GM23338 (cell line): Measurements from ENCODE around the gene VANGL1. TPM values are rescaled to one million over a fixed set of nuclear protein-coding genes. Genes with fewer than 3 reads are reported as not detected.

Source experiments
- ATAC-seq: fragments of 200-7000 bp; cut with Tn5 transposase; 3 replicates; pipeline ENCODE4 v1.9.1; 2020
- DNase-seq: peaks from one replicate; pipeline ENCODE4 v3.0.0-alpha.2; 2015; ENCODE audit warnings: low spot score
- H2AFZ ChIP-seq: fragments of 200-600 bp; sonication (generic); 2 replicates; pipeline ENCODE4 v1.8.0; 2016; ENCODE audit warnings: antibody characterized with exemption, mild to moderate bottlenecking, moderate library complexity
- H3F3A ChIP-seq: fragments of 200-600 bp; sonication (generic); replicated peaks from 2 replicates; pipeline ENCODE4 v1.8.0; 2017; ENCODE audit warnings: antibody characterized with exemption, mixed run types, low read depth
- H3K27ac ChIP-seq: fragments of 200-600 bp; sonication (generic); 2 replicates; pipeline ENCODE4 v1.6.1; 2016; ENCODE audit warnings: low read depth
- H3K27me3 ChIP-seq: fragments of 200-600 bp; sonication (generic); 2 replicates; pipeline ENCODE4 v1.8.0; 2016; ENCODE audit warnings: mild to moderate bottlenecking, mixed run types, moderate library complexity; ENCODE audit not compliant: insufficient read depth
- H3K36me3 ChIP-seq: fragments of 200-600 bp; sonication (generic); 2 replicates; pipeline ENCODE4 v1.8.0; 2016; ENCODE audit warnings: mild to moderate bottlenecking; ENCODE audit not compliant: insufficient read depth
- H3K4me1 ChIP-seq: fragments of 200-600 bp; sonication (generic); 2 replicates; pipeline ENCODE4 v1.8.0; 2016; ENCODE audit warnings: mild to moderate bottlenecking, moderate library complexity; ENCODE audit not compliant: insufficient read depth
- H3K4me2 ChIP-seq: fragments of 200-600 bp; sonication (generic); 2 replicates; pipeline ENCODE4 v1.7.1; 2017; ENCODE audit warnings: mixed run types
- H3K4me3 ChIP-seq: fragments of 200-600 bp; sonication (generic); 2 replicates; pipeline ENCODE4 v1.6.1; 2016; ENCODE audit warnings: mixed run types
- H3K79me2 ChIP-seq: fragments of 200-600 bp; sonication (generic); replicated peaks from 2 replicates; pipeline ENCODE4 v1.8.0; 2017; ENCODE audit warnings: mild to moderate bottlenecking; ENCODE audit not compliant: insufficient read depth
- H3K9me2 ChIP-seq: fragments of 200-600 bp; sonication (generic); 2 replicates; pipeline ENCODE4 v1.8.0; 2017; ENCODE audit not compliant: insufficient read depth
- H4K20me1 ChIP-seq: fragments of 200-600 bp; sonication (generic); replicated peaks from 2 replicates; pipeline ENCODE4 v1.8.0; 2017; ENCODE audit warnings: mild to moderate bottlenecking; ENCODE audit not compliant: insufficient read depth
- H3K27ac Mint-ChIP-seq: 2 replicates; pipeline ENCODE4 v1.8.0; 2020; ENCODE audit warnings: inconsistent platforms, mild to moderate bottlenecking, moderate library complexity, mixed read lengths
- H3K27me3 Mint-ChIP-seq: 3 replicates; pipeline ENCODE4 v1.8.0; 2022; ENCODE audit warnings: low read depth, mild to moderate bottlenecking, moderate library complexity, mixed read lengths, inconsistent platforms; ENCODE audit not compliant: insufficient read depth, poor library complexity
- H3K36me3 Mint-ChIP-seq: 3 replicates; pipeline ENCODE4 v1.8.0; 2021; ENCODE audit warnings: low read depth, mild to moderate bottlenecking, inconsistent platforms, moderate library complexity, mixed read lengths
- H3K4me1 Mint-ChIP-seq: 3 replicates; pipeline ENCODE4 v1.8.0; 2020; ENCODE audit warnings: mild to moderate bottlenecking, inconsistent platforms, mixed read lengths
- H3K4me3 Mint-ChIP-seq: 3 replicates; pipeline ENCODE4 v1.8.0; 2021; ENCODE audit warnings: moderate library complexity, mild to moderate bottlenecking, inconsistent platforms, mixed read lengths
- H3K9me3 Mint-ChIP-seq: 3 replicates; pipeline ENCODE4 v1.8.0; 2020; ENCODE audit warnings: moderate library complexity, mild to moderate bottlenecking, inconsistent platforms, mixed read lengths
- CREB1 ChIP-seq: fragments of 250-450 bp; sonication (Bioruptor Pico); IDR thresholded peaks from 2 replicates; pipeline ENCODE4 v1.5.0; 2020; ENCODE audit warnings: low read depth, mild to moderate bottlenecking, moderate library complexity
- CTCF ChIP-seq, 2 experiments: fragments of 200-600 bp in 1 of 2; sonication (generic) in 1 of 2; conservative IDR thresholded peaks; 2 replicates each; pipeline versions ENCODE4 v1.5.1 to v1.6.1; 2016 to 2017; ENCODE audit warnings: antibody characterized with exemption in 2 of 2, low read depth in 2 of 2, mild to moderate bottlenecking in 2 of 2, moderate library complexity in 1 of 2
- ETS1 ChIP-seq: IDR thresholded peaks from 2 replicates; pipeline ENCODE4 v1.6.1; 2016; ENCODE audit warnings: antibody characterized with exemption
- EZH2 ChIP-seq: fragments of 200-600 bp; sonication (generic); IDR thresholded peaks from one replicate; pipeline ENCODE4 v1.8.0; 2017; ENCODE audit warnings: antibody characterized with exemption, mild to moderate bottlenecking, low read depth; ENCODE audit not compliant: unreplicated experiment
- EZH2phosphoT487 ChIP-seq: fragments of 200-600 bp; sonication (generic); IDR thresholded peaks from one replicate; pipeline ENCODE4 v1.8.1; 2018; ENCODE audit warnings: antibody characterized with exemption; ENCODE audit not compliant: unreplicated experiment
- JUNB ChIP-seq: IDR thresholded peaks from one replicate; pipeline ENCODE4 v1.6.1; 2016; ENCODE audit warnings: antibody characterized with exemption; ENCODE audit not compliant: unreplicated experiment
- NANOG ChIP-seq: IDR thresholded peaks from 2 replicates; pipeline ENCODE4 v1.6.1; 2016; ENCODE audit warnings: antibody characterized with exemption, borderline replicate concordance
- POLR2AphosphoS5 ChIP-seq: IDR thresholded peaks from 2 replicates; pipeline ENCODE4 v1.6.1; 2016; ENCODE audit warnings: antibody characterized with exemption, low read depth
- REST ChIP-seq: IDR thresholded peaks from one replicate; pipeline ENCODE4 v1.6.1; 2018; ENCODE audit warnings: antibody characterized with exemption; ENCODE audit not compliant: unreplicated experiment
- STAT1 ChIP-seq: IDR thresholded peaks from one replicate; pipeline ENCODE4 v1.6.1; 2016; ENCODE audit warnings: antibody characterized with exemption; ENCODE audit not compliant: unreplicated experiment
- ZNF114 ChIP-seq: fragments of 250-450 bp; sonication (Bioruptor Pico); IDR thresholded peaks from 2 replicates; pipeline ENCODE4 v1.5.0; 2020; ENCODE audit warnings: mild to moderate bottlenecking, moderate library complexity
- ZNF331 ChIP-seq: fragments of 250-450 bp; sonication (Bioruptor Pico); IDR thresholded peaks from 2 replicates; pipeline ENCODE4 v1.5.0; 2020; ENCODE audit warnings: low read depth, mild to moderate bottlenecking, moderate library complexity
- ZNF462 ChIP-seq: fragments of 250-450 bp; sonication (Bioruptor Pico); IDR thresholded peaks from 2 replicates; pipeline ENCODE4 v1.5.0; 2020; ENCODE audit warnings: mild to moderate bottlenecking, moderate library complexity
- polyA plus RNA-seq: library from polyadenylated mRNA; unstranded; fragments of >200 nt; fragmentation: Nextera tagmentation; extraction: Ambion mirVana; gene quantifications from 2 replicates; pipeline ENCODE4 v1.2.1, GENCODE V29; 2016
- total RNA-seq: library from RNA; depleted of rRNA; stranded (reverse); fragments of >200 nt; shearing (Covaris generic); gene quantifications from 2 replicates; pipeline ENCODE4 v1.2.3, GENCODE V29; 2014

VANGL1 gene
- total and polyA plus RNA-seq, 2 experiments from 2014 or later, result 4.4 to 14.4 TPM

GRCh38 chr1:115620950-115621349 is 20.8 kb upstream of the VANGL1 start:
- Mint-ChIP-seq H3K4me1 (peaks cover 5% of the 10 kb centered on the region; the same call in 1 of the 3 replicates), H3K27me3 (peaks cover 10% of the 10 kb centered on the region), H3K27ac (no peak overlapping the region), H3K9me3 (peaks cover 32% of the 10 kb centered on the region), H3K36me3 (peaks cover 17% of the 10 kb centered on the region; the same call in 2 of the 3 replicates), H3K4me3 (no peak overlapping the region)
- Histone ChIP-seq H3K36me3 (no peaks in the 10 kb centered on the region), H3K9me2 (peaks cover 10% of the 10 kb centered on the region; the same call in 1 of the 2 replicates), H3K27ac (no peak overlapping the region), H3F3A (no peaks in the 10 kb centered on the region), H4K20me1 (no peaks in the 10 kb centered on the region), H3K4me1 (0 out of 2 replicates have a peak, but pooled peaks cover 4% of the 10 kb centered on the region), H3K4me3 (no peak overlapping the region), H3K79me2 (no peaks in the 10 kb centered on the region), H3K4me2 (no peak overlapping the region), H2AFZ (no peak overlapping the region), H3K27me3 (no peaks in the 10 kb centered on the region)
- no peak for DNase-seq
- no peak for TF ChIP-seq ZNF114
- no peak for TF ChIP-seq EZH2
- no peak for TF ChIP-seq POLR2AphosphoS5
- TF ChIP-seq CTCF (conservative IDR thresholded peaks at IDR 0.05; ENCODE audit: low read depth in 2 of 2), result no peak
- TF ChIP-seq REST, result no peak
- no peak for TF ChIP-seq ETS1
- TF ChIP-seq NANOG, result no peak
- no peak for TF ChIP-seq STAT1
- TF ChIP-seq ZNF462 (CRISPR knock-in tag), result no peak
- no peak for TF ChIP-seq JUNB
- TF ChIP-seq CREB1 (CRISPR knock-in tag), result no peak
- TF ChIP-seq EZH2phosphoT487, result no peak
- no peak for TF ChIP-seq ZNF331
- no peak for ATAC-seq
